GM18858 (cell line): Measurements from ENCODE around the gene SLC1A7.

ENCODE experiments used
- ATAC-seq: cut with Tn5 transposase; IDR thresholded peaks from one replicate; pipeline ENCODE4 v1.9.1; 2021; ENCODE audit not compliant: unreplicated experiment

SLC1A7 gene

GRCh38 chr1:53116307-53116810 is 26.1 kb downstream of the SLC1A7 start:
- ATAC-seq, result no peak

- ATAC-seq, result no peak
These were observed 26.8 kb downstream of the SLC1A7 start for GRCh38 chr1:53115403-53116306.

- no peak for ATAC-seq
These were observed 27.6 kb downstream of the SLC1A7 start for GRCh38 chr1:53114581-53115400.

GRCh38 chr1:53114090-53114489 is 28.3 kb downstream of the SLC1A7 start:
- no peak for ATAC-seq

- ATAC-seq, result no peak
These were observed 29.6 kb downstream of the SLC1A7 start for GRCh38 chr1:53112861-53113260.

GRCh38 chr1:53112271-53112774 is 30.1 kb downstream of the SLC1A7 start:
- no peak for ATAC-seq

GRCh38 chr1:53111693-53112092 is 30.7 kb downstream of the SLC1A7 start:
- no peak for ATAC-seq

- no peak for ATAC-seq
These were observed 31.3 kb downstream of the SLC1A7 start for GRCh38 chr1:53111073-53111556.

- no peak for ATAC-seq
These were observed 31.9 kb downstream of the SLC1A7 start for GRCh38 chr1:53110370-53111072.

- ATAC-seq, result no peak
These were observed 33.5 kb downstream of the SLC1A7 start for GRCh38 chr1:53108646-53109580.

- ATAC-seq, result no peak
These were observed 34.7 kb downstream of the SLC1A7 start for GRCh38 chr1:53107570-53108322.

GRCh38 chr1:53107090-53107489 is 35.3 kb downstream of the SLC1A7 start:
- ATAC-seq, result no peak

GRCh38 chr1:53104289-53104913 is 38.0 kb downstream of the SLC1A7 start:
- ATAC-seq, result no peak

GRCh38 chr1:53094533-53094919 is 47.9 kb downstream of the SLC1A7 start:
- ATAC-seq, result no peak

- no peak for ATAC-seq
These were observed 48.5 kb downstream of the SLC1A7 start for GRCh38 chr1:53093778-53094532.

GRCh38 chr1:53093451-53093754 is 49.0 kb downstream of the SLC1A7 start:
- ATAC-seq, result no peak

GRCh38 chr1:53092659-53093450 is 49.6 kb downstream of the SLC1A7 start:
- no peak for ATAC-seq
